HG02870 (cell line): ENCODE data around the gene ELOVL7.
"Not testable (repeated sequence)": the region's sequence is repeated elsewhere in the genome, so short reads cannot be mapped to it uniquely, and the experiment has no call there.

Experiments used
- ATAC-seq: cut with Tn5 transposase; IDR thresholded peaks from one replicate; pipeline ENCODE4 v1.9.1; 2021; ENCODE audit warnings: mild to moderate bottlenecking, moderate library complexity; ENCODE audit not compliant: unreplicated experiment

ELOVL7 gene

GRCh38 chr5:60830581-60831127 lies 13.4 kb downstream of the ELOVL7 start:
- peak; percentile 48 for ATAC-seq

- no peak for ATAC-seq
Measured at GRCh38 chr5:60829490-60830266, 14.4 kb downstream of the ELOVL7 start.

- ATAC-seq: no peak
Measured at GRCh38 chr5:60827201-60827600, 16.9 kb downstream of the ELOVL7 start.

GRCh38 chr5:60826653-60827052 lies 17.4 kb downstream of the ELOVL7 start:
- peak; percentile 82 for ATAC-seq

- ATAC-seq: no peak
Measured at GRCh38 chr5:60823574-60823973, 20.5 kb downstream of the ELOVL7 start.

GRCh38 chr5:60822285-60822556 lies 21.8 kb downstream of the ELOVL7 start:
- ATAC-seq: peak; percentile 50

GRCh38 chr5:60821488-60822284 lies 22.4 kb downstream of the ELOVL7 start:
- no peak for ATAC-seq

GRCh38 chr5:60820593-60821487 lies 23.2 kb downstream of the ELOVL7 start:
- no peak for ATAC-seq

GRCh38 chr5:60816138-60816537 lies 27.9 kb downstream of the ELOVL7 start:
- ATAC-seq: not testable (repeated sequence)

- ATAC-seq: no peak
Measured at GRCh38 chr5:60814498-60814897, 29.6 kb downstream of the ELOVL7 start.

GRCh38 chr5:60812426-60812825 lies 31.6 kb downstream of the ELOVL7 start:
- no peak for ATAC-seq

- ATAC-seq: no peak
Measured at GRCh38 chr5:60811105-60811504, 33.0 kb downstream of the ELOVL7 start.

- no peak for ATAC-seq
Measured at GRCh38 chr5:60810438-60811085, 33.5 kb downstream of the ELOVL7 start.

GRCh38 chr5:60809891-60810425 lies 34.1 kb downstream of the ELOVL7 start:
- no peak for ATAC-seq

GRCh38 chr5:60806591-60807243 lies 37.4 kb downstream of the ELOVL7 start:
- ATAC-seq: no peak

GRCh38 chr5:60805463-60805862 lies 38.6 kb downstream of the ELOVL7 start:
- no peak for ATAC-seq

GRCh38 chr5:60803712-60804111 lies 40.4 kb downstream of the ELOVL7 start:
- ATAC-seq: no peak

- no peak for ATAC-seq
Measured at GRCh38 chr5:60802986-60803385, 41.1 kb downstream of the ELOVL7 start.

- ATAC-seq: no peak
Measured at GRCh38 chr5:60802226-60802625, 41.8 kb downstream of the ELOVL7 start.
